H9 (cell line): ENCODE data around the gene ANP32A. TPM values are rescaled to one million over a fixed set of nuclear protein-coding genes. Genes with fewer than 3 reads are reported as not detected.

ENCODE experiments used
- DNase-seq: peaks from one replicate; pipeline ENCODE4 v3.0.0-alpha.2; 2017
- H2AFZ ChIP-seq: one replicate; pipeline ENCODE4 v1.6.1; 2013; ENCODE audit warnings: mild to moderate bottlenecking, low read length, control low read depth, moderate library complexity
- H2AK5ac ChIP-seq: 2 replicates; pipeline ENCODE4 v1.6.1; 2013; ENCODE audit warnings: low read length, control low read depth, mixed read lengths; ENCODE audit not compliant: insufficient read length
- H2BK120ac ChIP-seq: one replicate; pipeline ENCODE4 v1.6.1; 2013; ENCODE audit warnings: low read depth, mild to moderate bottlenecking, low read length, control low read depth, inconsistent platforms; ENCODE audit not compliant: poor library complexity, severe bottlenecking
- H2BK12ac ChIP-seq: 2 replicates; pipeline ENCODE4 v1.6.1; 2013; ENCODE audit warnings: low read length, control low read depth, mixed read lengths, low read depth; ENCODE audit not compliant: insufficient read length
- H2BK15ac ChIP-seq: 2 replicates; pipeline ENCODE4 v1.6.1; 2013; ENCODE audit warnings: low read depth, low read length, control low read depth
- H2BK20ac ChIP-seq: one replicate; pipeline ENCODE4 v1.6.1; 2013; ENCODE audit warnings: low read depth, mild to moderate bottlenecking, low read length, control low read depth, inconsistent platforms; ENCODE audit not compliant: poor library complexity, severe bottlenecking
- H2BK5ac ChIP-seq: 2 replicates; pipeline ENCODE4 v1.6.1; 2013; ENCODE audit warnings: low read length, control low read depth, mixed read lengths; ENCODE audit not compliant: insufficient read length
- H3K14ac ChIP-seq: 2 replicates; pipeline ENCODE4 v1.6.1; 2013; ENCODE audit warnings: low read length, control low read depth; ENCODE audit not compliant: insufficient read depth
- H3K18ac ChIP-seq: 2 replicates; pipeline ENCODE4 v1.6.1; 2013; ENCODE audit warnings: low read depth, mild to moderate bottlenecking, mixed read lengths, low read length, control low read depth; ENCODE audit not compliant: insufficient read length
- H3K23ac ChIP-seq: 2 replicates; pipeline ENCODE4 v1.6.1; 2013; ENCODE audit warnings: low read length, control low read depth, mixed read lengths, low read depth; ENCODE audit not compliant: insufficient read length
- H3K23me2 ChIP-seq: 2 replicates; pipeline ENCODE4 v1.6.1; 2013; ENCODE audit warnings: low read depth, mild to moderate bottlenecking, mixed read lengths, low read length, control low read depth; ENCODE audit not compliant: insufficient read length, poor library complexity, severe bottlenecking
- H3K27ac ChIP-seq: 2 replicates; pipeline ENCODE4 v1.5.1; 2013; ENCODE audit warnings: low read length, control low read depth, mixed read lengths, low read depth; ENCODE audit not compliant: insufficient read length
- H3K27me3 ChIP-seq: 2 replicates; pipeline ENCODE4 v1.6.1; 2013; ENCODE audit warnings: low read length, control low read depth, inconsistent platforms; ENCODE audit not compliant: insufficient read depth
- H3K4ac ChIP-seq: 2 replicates; pipeline ENCODE4 v1.6.1; 2013; ENCODE audit warnings: low read depth, mild to moderate bottlenecking, control low read depth, inconsistent platforms, low read length, moderate library complexity
- H3K4me1 ChIP-seq: 2 replicates; pipeline ENCODE4 v1.6.1; 2013; ENCODE audit warnings: low read length, control low read depth, inconsistent platforms; ENCODE audit not compliant: insufficient read depth
- H3K4me2 ChIP-seq: 2 replicates; pipeline ENCODE4 v1.6.1; 2013; ENCODE audit warnings: low read length, control low read depth, mixed read lengths; ENCODE audit not compliant: insufficient read length, insufficient read depth
- H3K56ac ChIP-seq: 2 replicates; pipeline ENCODE4 v1.6.1; 2013; ENCODE audit warnings: low read depth, mild to moderate bottlenecking, mixed read lengths, low read length, control low read depth; ENCODE audit not compliant: insufficient read length
- H3K79me1 ChIP-seq: 2 replicates; pipeline ENCODE4 v1.6.1; 2013; ENCODE audit warnings: low read depth, mild to moderate bottlenecking, moderate library complexity, low read length, control low read depth, inconsistent platforms; ENCODE audit not compliant: insufficient read depth, poor library complexity, severe bottlenecking
- H3K79me2 ChIP-seq: 2 replicates; pipeline ENCODE4 v1.6.1; 2013; ENCODE audit warnings: low read length, control low read depth, inconsistent platforms; ENCODE audit not compliant: insufficient read depth
- H3K9ac ChIP-seq: 2 replicates; pipeline ENCODE4 v1.6.1; 2013; ENCODE audit warnings: low read length, control low read depth, mixed read lengths; ENCODE audit not compliant: insufficient read length; ENCODE audit errors: extremely low read depth
- H3K9me3 ChIP-seq: one replicate; pipeline ENCODE4 v1.6.1; 2013; ENCODE audit warnings: low read depth, low read length, inconsistent platforms; ENCODE audit not compliant: control insufficient read depth
- H3T11ph ChIP-seq: one replicate; pipeline ENCODE4 v1.6.1; 2013; ENCODE audit warnings: mild to moderate bottlenecking, low read length, control low read depth, inconsistent platforms
- H4K20me1 ChIP-seq: one replicate; pipeline ENCODE4 v1.6.1; 2013; ENCODE audit not compliant: control insufficient read depth, insufficient read length, insufficient read depth
- H4K5ac ChIP-seq: 2 replicates; pipeline ENCODE4 v1.6.1; 2013; ENCODE audit warnings: low read depth, mild to moderate bottlenecking, mixed read lengths, low read length, control low read depth; ENCODE audit not compliant: insufficient read length
- H4K8ac ChIP-seq: replicated peaks from 2 replicates; pipeline ENCODE4 v1.6.1; 2013; ENCODE audit warnings: low read length, control low read depth, mixed read lengths, low read depth; ENCODE audit not compliant: insufficient read length
- H4K91ac ChIP-seq: 2 replicates; pipeline ENCODE4 v1.6.1; 2013; ENCODE audit warnings: low read depth, mild to moderate bottlenecking, moderate library complexity, mixed read lengths, low read length, control low read depth; ENCODE audit not compliant: insufficient read length
- H3K27ac Mint-ChIP-seq, 3 experiments: 2 replicates in 2 of 3; 3 replicates in 1 of 3; pipeline ENCODE4 v1.8.0; 2020 to 2021; ENCODE audit warnings: mixed read lengths in 3 of 3, mild to moderate bottlenecking in 1 of 3, moderate library complexity in 1 of 3
- H3K27me3 Mint-ChIP-seq: 2 replicates; pipeline ENCODE4 v1.8.0; 2021; ENCODE audit warnings: low read depth, mild to moderate bottlenecking, moderate library complexity, mixed read lengths
- H3K36me3 Mint-ChIP-seq, 3 experiments: 2 replicates in 2 of 3; 3 replicates in 1 of 3; pipeline ENCODE4 v1.8.0; 2020 to 2021; ENCODE audit warnings: low read depth in 3 of 3, mixed read lengths in 3 of 3; ENCODE audit not compliant: insufficient read depth in 1 of 3
- H3K4me1 Mint-ChIP-seq, 2 experiments: 2 replicates each; pipeline ENCODE4 v1.8.0; 2020; ENCODE audit warnings: mixed read lengths in 2 of 2
- H3K4me3 Mint-ChIP-seq, 2 experiments: 2 replicates in 1 of 2; 3 replicates in 1 of 2; pipeline ENCODE4 v1.8.0; 2020 to 2021; ENCODE audit warnings: mild to moderate bottlenecking in 2 of 2, mixed read lengths in 2 of 2, moderate library complexity in 1 of 2
- H3K9me3 Mint-ChIP-seq, 2 experiments: 2 replicates in 1 of 2; 3 replicates in 1 of 2; pipeline ENCODE4 v1.8.0; 2020; ENCODE audit warnings: mild to moderate bottlenecking in 2 of 2, mixed read lengths in 2 of 2, moderate library complexity in 1 of 2
- WGBS: extraction: QIAGEN DNeasy Blood & Tissue Kit; methylation state at CpG from one replicate; pipeline ENCODE4 v1.1.7; 2013; ENCODE audit warnings: missing lambda C conversion rate, low lambda C conversion rate, mixed read lengths; ENCODE audit not compliant: insufficient read length; ENCODE audit errors: extremely low coverage; 5-methylcytosine and 5-hydroxymethylcytosine counted together
- total RNA-seq: library from RNA; stranded (reverse); gene quantifications from 2 replicates; pipeline ENCODE4 v1.2.1, GENCODE V29; 2021
- TF ChIP-seq, protein P1 (sequence below): fragments of 200-600 bp; sonication (generic); conservative IDR thresholded peaks from 3 replicates; pipeline ENCODE4 v1.8.0; 2021; ENCODE audit warnings: antibody characterized with exemption, mild to moderate bottlenecking

Gene ANP32A
- total RNA-seq, 1 experiment from 2014 or later, result 318 TPM

DNA sequence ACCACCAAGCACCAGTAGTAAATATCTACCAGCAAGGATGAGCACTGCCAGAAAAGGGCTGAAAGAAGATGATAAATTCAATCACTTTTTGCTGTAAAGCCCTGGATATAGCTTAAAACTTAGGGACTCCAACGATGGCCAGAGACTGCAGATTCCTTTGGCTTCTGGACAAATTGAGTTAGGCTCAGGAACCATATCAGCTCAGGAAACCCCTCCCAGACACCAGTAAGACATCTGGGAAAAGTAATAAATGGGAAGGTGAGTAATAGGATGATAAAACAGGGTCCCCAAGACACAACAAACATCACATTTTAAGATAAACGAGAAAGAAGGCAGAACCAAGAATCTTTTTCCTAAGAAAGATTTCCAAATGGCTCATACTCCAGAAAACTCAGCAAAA, 65.0 kb downstream of the ANP32A start:
- no peak overlapping the region for H2AFZ ChIP-seq
- H3K9me3 ChIP-seq, result no peaks in the 10 kb centered on the region
- TF ChIP-seq, protein P1, sequence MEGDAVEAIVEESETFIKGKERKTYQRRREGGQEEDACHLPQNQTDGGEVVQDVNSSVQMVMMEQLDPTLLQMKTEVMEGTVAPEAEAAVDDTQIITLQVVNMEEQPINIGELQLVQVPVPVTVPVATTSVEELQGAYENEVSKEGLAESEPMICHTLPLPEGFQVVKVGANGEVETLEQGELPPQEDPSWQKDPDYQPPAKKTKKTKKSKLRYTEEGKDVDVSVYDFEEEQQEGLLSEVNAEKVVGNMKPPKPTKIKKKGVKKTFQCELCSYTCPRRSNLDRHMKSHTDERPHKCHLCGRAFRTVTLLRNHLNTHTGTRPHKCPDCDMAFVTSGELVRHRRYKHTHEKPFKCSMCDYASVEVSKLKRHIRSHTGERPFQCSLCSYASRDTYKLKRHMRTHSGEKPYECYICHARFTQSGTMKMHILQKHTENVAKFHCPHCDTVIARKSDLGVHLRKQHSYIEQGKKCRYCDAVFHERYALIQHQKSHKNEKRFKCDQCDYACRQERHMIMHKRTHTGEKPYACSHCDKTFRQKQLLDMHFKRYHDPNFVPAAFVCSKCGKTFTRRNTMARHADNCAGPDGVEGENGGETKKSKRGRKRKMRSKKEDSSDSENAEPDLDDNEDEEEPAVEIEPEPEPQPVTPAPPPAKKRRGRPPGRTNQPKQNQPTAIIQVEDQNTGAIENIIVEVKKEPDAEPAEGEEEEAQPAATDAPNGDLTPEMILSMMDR, result no peak
- H2BK20ac ChIP-seq, result no peak overlapping the region
- no peak overlapping the region for H2BK15ac ChIP-seq
- Mint-ChIP-seq H3K9me3 (no peaks in the 10 kb centered on the region), H3K4me1 (no peaks in the 10 kb centered on the region), H3K4me3 (no peak overlapping the region), H3K27ac (no peak overlapping the region), H3K36me3 (no peaks in the 10 kb centered on the region), H3K27me3 (no peaks in the 10 kb centered on the region; the same call in none of the 2 replicates)
- H2BK5ac ChIP-seq, result no peak overlapping the region
- no peak overlapping the region for H3K56ac ChIP-seq
- no peak overlapping the region for H3K9ac ChIP-seq
- no peak overlapping the region for H3K4ac ChIP-seq
- no peak overlapping the region for H4K8ac ChIP-seq
- no peak overlapping the region for H2BK120ac ChIP-seq
- H3K79me1 ChIP-seq, result no peaks in the 10 kb centered on the region
- H3K4me1 ChIP-seq, result no peaks in the 10 kb centered on the region
- WGBS, result no CpG with 5 or more reads among the region's 2 CpGs
- no peak overlapping the region for H4K91ac ChIP-seq
- no peaks in the 10 kb centered on the region for H3K23me2 ChIP-seq
- no peaks in the 10 kb centered on the region for H4K20me1 ChIP-seq
- no peaks in the 10 kb centered on the region for H3K79me2 ChIP-seq
- H3K27ac ChIP-seq, result no peak overlapping the region
- no peak for DNase-seq
- H3K18ac ChIP-seq, result no peak overlapping the region
- no peaks in the 10 kb centered on the region for H3K27me3 ChIP-seq
- no peak overlapping the region for H3K23ac ChIP-seq
- H2AK5ac ChIP-seq, result no peak overlapping the region
- H4K5ac ChIP-seq, result no peak overlapping the region
- H2BK12ac ChIP-seq, result no peak overlapping the region
- no peak overlapping the region for H3K14ac ChIP-seq
- H3T11ph ChIP-seq, result no peak overlapping the region
- H3K4me2 ChIP-seq, result no peak overlapping the region
